H7 (cell line): ENCODE measurements around the gene PLCB4. TPM values are rescaled to one million over a fixed set of nuclear protein-coding genes. Genes with fewer than 3 reads are reported as not detected.

ENCODE experiments used
- DNase-seq: peaks from one replicate; pipeline ENCODE4 v3.0.0; 2012
- H3K27me3 ChIP-seq: 2 replicates; pipeline ENCODE4 v1.6.0; 2011; ENCODE audit warnings: mild to moderate bottlenecking, low read length; ENCODE audit not compliant: control insufficient read depth, insufficient read depth
- H3K36me3 ChIP-seq: replicated peaks from 2 replicates; pipeline ENCODE4 v1.5.1; 2011; ENCODE audit warnings: low read length; ENCODE audit not compliant: control insufficient read depth, insufficient read depth
- H3K4me3 ChIP-seq: 2 replicates; pipeline ENCODE4 v1.5.1; 2011; ENCODE audit warnings: low read depth, mild to moderate bottlenecking, control low read depth, low read length, moderate library complexity; ENCODE audit not compliant: insufficient read depth
- total RNA-seq: library from RNA; depleted of rRNA; stranded (reverse); fragments of >200 nt; shearing (Covaris generic); gene quantifications from 2 replicates; pipeline ENCODE4 v1.2.3, GENCODE V29; 2014

PLCB4 gene
- total RNA-seq, 1 experiment from 2014 or later, result 3.4 TPM

DNA sequence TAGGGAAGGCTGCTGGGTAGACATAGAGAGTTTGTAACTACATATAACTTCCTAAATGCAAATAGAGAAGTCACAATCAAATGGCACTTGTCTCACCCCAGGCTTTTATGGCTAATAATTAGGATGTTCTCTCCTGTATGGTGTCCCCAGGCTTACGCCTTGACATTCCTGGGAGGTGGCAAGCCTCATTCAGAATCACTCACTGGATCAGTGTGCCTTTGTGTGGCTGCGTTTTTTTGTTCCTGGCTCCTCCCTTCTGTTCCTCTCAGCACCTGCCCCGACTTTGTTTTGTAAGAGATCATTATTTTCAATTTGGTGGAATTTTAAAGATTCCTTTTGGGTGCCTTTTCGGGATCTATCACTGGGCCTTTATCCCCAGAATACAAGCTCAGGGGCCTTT lies 451.2 kb downstream of the PLCB4 start:
- Histone ChIP-seq H3K36me3 (no peaks in the 10 kb centered on the region), H3K27me3 (peaks cover 49% of the 10 kb centered on the region), H3K4me3 (no peak overlapping the region)
- peak; percentile 20 for DNase-seq

DNA sequence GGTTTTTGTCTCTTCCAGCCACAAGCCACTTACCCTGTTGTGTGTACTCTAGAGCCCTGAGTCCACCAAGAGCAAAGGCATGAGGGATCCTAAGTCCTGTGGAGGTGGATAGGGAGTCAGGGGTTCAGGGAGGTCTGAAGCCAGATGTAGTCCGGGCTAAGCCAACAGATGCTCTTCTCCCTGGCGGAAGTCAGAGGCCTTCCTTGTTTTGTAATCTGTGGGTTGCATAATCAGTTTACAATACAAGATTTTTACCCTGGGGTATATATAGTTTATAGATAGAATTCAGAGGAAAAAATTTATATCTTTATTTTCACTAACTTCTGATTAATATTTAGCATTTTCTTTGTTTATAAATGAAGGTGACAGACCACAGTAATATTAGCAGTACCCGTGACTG lies 454.7 kb downstream of the PLCB4 start:
- Histone ChIP-seq H3K36me3 (no peaks in the 10 kb centered on the region), H3K4me3 (no peak overlapping the region), H3K27me3 (peaks cover 13% of the 10 kb centered on the region; the same call in 1 of the 2 replicates)
- DNase-seq, result no peak
